GM12864 (cell line): ENCODE measurements around the gene SNTB2.
A peak's percentile ranks its signal among the peaks of the same experiment; 100 is the strongest.

Source experiments
- DNase-seq: peaks from one replicate; pipeline ENCODE4 v3.0.0-alpha.2; 2011; ENCODE audit warnings: low read depth
- H3K4me3 ChIP-seq: 2 replicates; pipeline ENCODE4 v1.5.1; 2011; ENCODE audit warnings: mild to moderate bottlenecking, low read depth, low read length, control low read depth
- CTCF ChIP-seq: IDR thresholded peaks from 2 replicates; pipeline ENCODE4 v1.5.1; 2011; ENCODE audit warnings: low read depth, mild to moderate bottlenecking, moderate library complexity, low read length, control low read depth, inconsistent platforms; ENCODE audit errors: missing control alignments

SNTB2 gene

GRCh38 chr16:69150146-69150865, 36.7 kb upstream of the SNTB2 start:
- TF ChIP-seq CTCF: peak; percentile 65
- no peak overlapping the region for H3K4me3 ChIP-seq
- no peak for DNase-seq

- DNase-seq: no peak
- no peak overlapping the region for H3K4me3 ChIP-seq
- TF ChIP-seq CTCF: no peak
Measured at GRCh38 chr16:69157196-69157595, 29.8 kb upstream of the SNTB2 start.

- TF ChIP-seq CTCF: no peak
- no peak overlapping the region for H3K4me3 ChIP-seq
- DNase-seq: no peak
Measured at GRCh38 chr16:69160192-69160591, 26.8 kb upstream of the SNTB2 start.

GRCh38 chr16:69165584-69165983, 21.4 kb upstream of the SNTB2 start:
- DNase-seq: no peak

GRCh38 chr16:69166221-69166833, 20.6 kb upstream of the SNTB2 start:
- TF ChIP-seq CTCF: no peak
- H3K4me3 ChIP-seq: no peak overlapping the region
- DNase-seq: no peak

More at GRCh38 chr16:69165584-69165983, 21.4 kb upstream of the SNTB2 start:
- TF ChIP-seq CTCF: no peak
- no peak overlapping the region for H3K4me3 ChIP-seq

- no peak for TF ChIP-seq CTCF
- H3K4me3 ChIP-seq: no peak overlapping the region
- no peak for DNase-seq
Measured at GRCh38 chr16:69166946-69167930, 19.7 kb upstream of the SNTB2 start.
